Measurements from ENCODE around the gene PMPCB.

DNA sequence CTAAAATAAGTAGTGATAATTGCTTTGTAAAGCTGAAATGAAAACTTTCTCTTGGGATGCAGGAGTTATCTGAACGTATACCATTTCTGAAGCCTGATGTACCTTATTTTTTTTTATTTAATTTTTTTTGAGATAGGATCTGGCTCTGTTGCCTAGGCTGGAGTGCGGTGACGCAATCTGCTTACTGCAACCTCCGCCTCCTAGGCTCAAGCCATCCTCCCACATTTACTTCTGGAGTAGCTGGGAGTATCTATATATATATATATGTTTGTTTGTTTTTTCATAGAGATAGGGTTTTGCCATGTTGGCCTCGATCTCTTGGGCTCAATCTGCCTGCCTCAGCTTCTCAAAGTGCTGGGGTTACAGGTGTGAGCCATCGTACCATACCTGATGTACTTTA, 2.4 kb downstream of the PMPCB start:
- TF ChIP-seq, protein P1, sequence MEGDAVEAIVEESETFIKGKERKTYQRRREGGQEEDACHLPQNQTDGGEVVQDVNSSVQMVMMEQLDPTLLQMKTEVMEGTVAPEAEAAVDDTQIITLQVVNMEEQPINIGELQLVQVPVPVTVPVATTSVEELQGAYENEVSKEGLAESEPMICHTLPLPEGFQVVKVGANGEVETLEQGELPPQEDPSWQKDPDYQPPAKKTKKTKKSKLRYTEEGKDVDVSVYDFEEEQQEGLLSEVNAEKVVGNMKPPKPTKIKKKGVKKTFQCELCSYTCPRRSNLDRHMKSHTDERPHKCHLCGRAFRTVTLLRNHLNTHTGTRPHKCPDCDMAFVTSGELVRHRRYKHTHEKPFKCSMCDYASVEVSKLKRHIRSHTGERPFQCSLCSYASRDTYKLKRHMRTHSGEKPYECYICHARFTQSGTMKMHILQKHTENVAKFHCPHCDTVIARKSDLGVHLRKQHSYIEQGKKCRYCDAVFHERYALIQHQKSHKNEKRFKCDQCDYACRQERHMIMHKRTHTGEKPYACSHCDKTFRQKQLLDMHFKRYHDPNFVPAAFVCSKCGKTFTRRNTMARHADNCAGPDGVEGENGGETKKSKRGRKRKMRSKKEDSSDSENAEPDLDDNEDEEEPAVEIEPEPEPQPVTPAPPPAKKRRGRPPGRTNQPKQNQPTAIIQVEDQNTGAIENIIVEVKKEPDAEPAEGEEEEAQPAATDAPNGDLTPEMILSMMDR (IDR thresholded peaks at IDR 0.05; ENCODE audit: extremely low read depth in 1 of 2, insufficient read depth in 1 of 2, low read depth in 1 of 2, low read length in 2 of 2): no peak
- no peak for TF ChIP-seq POLR2A (IDR thresholded peaks at IDR 0.05; ENCODE audit: low read depth, low read length)
- no peak for TF ChIP-seq EZH2 (IDR thresholded peaks at IDR 0.05; ENCODE audit: borderline replicate concordance, low read depth, low read length, severe bottlenecking)
- no peak for TF ChIP-seq GATA2 (IDR thresholded peaks at IDR 0.05; ENCODE audit: insufficient read depth, insufficient read length, low read depth, low read length)

All from endothelial cell of umbilical vein (primary cell).